Heart right ventricle (tissue), 16 donors: ENCODE measurements around the gene BUD31. TPM values are rescaled to one million over a fixed set of nuclear protein-coding genes. Genes with fewer than 3 reads are reported as not detected.

ENCODE experiments used
- ATAC-seq, 8 donors: fragments of 200-7000 bp; cut with Tn5 transposase; one replicate each; pipeline ENCODE4 v1.9.1; 2020; ENCODE audit warnings: mild to moderate bottlenecking in 8 of 8, moderate library complexity in 8 of 8, moderate number of reproducible peaks in 1 of 8
- DNase-seq, 2 donors: peaks; one replicate each; pipeline ENCODE4 v3.0.0-alpha.2; 2020
- H3K27ac ChIP-seq, 10 donors: fragments of 200-600 bp; sonication (generic) in 2 of 10; one replicate each; pipeline versions ENCODE4 v1.5.0 to v1.8.0; 2020 to 2022; ENCODE audit warnings: mild to moderate bottlenecking in 3 of 10
- H3K27me3 ChIP-seq, 7 donors: fragments of 200-600 bp; one replicate each; pipeline ENCODE4 v1.8.0; 2021 to 2022; ENCODE audit warnings: mild to moderate bottlenecking in 2 of 7
- H3K36me3 ChIP-seq, 9 donors: fragments of 200-600 bp; sonication (generic) in 1 of 9; one replicate each; pipeline versions ENCODE4 v1.5.0 to v1.8.0; 2020 to 2022; ENCODE audit warnings: mild to moderate bottlenecking in 2 of 9
- H3K4me1 ChIP-seq, 9 donors: fragments of 200-600 bp; sonication (generic) in 1 of 9; one replicate each; pipeline versions ENCODE4 v1.5.0 to v1.8.0; 2020 to 2022; ENCODE audit warnings: mild to moderate bottlenecking in 4 of 9
- H3K4me3 ChIP-seq, 10 donors: fragments of 200-600 bp; sonication (generic) in 2 of 10; one replicate each; pipeline versions ENCODE4 v1.5.0 to v1.8.0; 2020 to 2022; ENCODE audit warnings: mild to moderate bottlenecking in 7 of 10, moderate library complexity in 2 of 10
- H3K9me3 ChIP-seq, 11 donors: fragments of 200-600 bp in 10 of 11; sonication (generic) in 2 of 11; one replicate each; pipeline versions ENCODE4 v1.5.0 to v1.8.0; 2013 to 2022; ENCODE audit warnings: mild to moderate bottlenecking in 2 of 11, control low read depth in 1 of 11, moderate library complexity in 1 of 11
- WGBS, 2 donors: extraction: QIAGEN DNeasy Blood & Tissue Kit; methylation state at CpG; one replicate each; pipeline ENCODE4 v1.1.7; 2013; ENCODE audit warnings: inconsistent platforms in 1 of 2; 5-methylcytosine and 5-hydroxymethylcytosine counted together
- intact Hi-C, 10 donors: fragments of 100-400 bp; cut with DNase I; formaldehyde crosslinking; loops; one replicate each; pipeline versions ENCODE4 v1.11.1 to v1.14.2; 2022
- polyA plus RNA-seq, 2 donors: library from polyadenylated mRNA; stranded (reverse); fragments of 200-250 nt; gene quantifications; one replicate each; pipeline ENCODE4 v1.2.3, GENCODE V29; 2013
- total RNA-seq, 10 donors: library from RNA; stranded (reverse); fragmentation: NEBNext Ultra II Directional in 3 of 10; extraction: Animal tissue kit (Norgen Biotek cat#: 25700) in 3 of 10; gene quantifications; one replicate each; pipeline versions ENCODE4 v1.2.1 to v1.2.4, GENCODE V29; 2021 to 2023
- TF ChIP-seq, protein P1 (sequence below), 9 donors: fragments of 200-600 bp; sonication (generic) in 2 of 9; IDR thresholded peaks; one replicate each; pipeline versions ENCODE4 v1.5.0 to v1.8.0; 2021 to 2022; ENCODE audit warnings: antibody characterized with exemption in 9 of 9, mild to moderate bottlenecking in 5 of 9, moderate library complexity in 1 of 9
- donor health status: Arrhythmogenic right ventricular cardiomyopathy.
- donor health status: ischemic (EF 13 %, LVEDD 7.1; RV severe dilation, severe dysfunction).
- donor health status: healthy with polysubstance abuse.
- donor health status: DM: no; HTN: yes; CAD: no.
- donor health status: DM: no; HTN: no; CAD: no.
- donor health status: ischemic (EF 25% LVEDD 6.9; RV normal size, moderate dysfunction).
- donor health status: ischemic (EF 25% LVEDD 5.7; RV mildly dilated, moderate dysfunction).
- donor health status: healthy.
- donor health status: DM: yes; HTN: yes; CAD: no.
- donor health status: Ischemic cardiomyopathy.
- donor health status: ischemic (EF 35%, LVEDD 5.7; RV mildly dilated, moderate dysfunction).
- donor health status: nonischemic (EF 11% LVEDD 7.7; RV severe dilation, severe dysfunction).
- donor health status: DM: yes; HTN: yes; CAD: no.
- donor health status: PGD.
- donor health status: ischemic (EF 29% LVEDD 5.4; RV normal size, mild dysfunction).
- donor health status: nonischemic (EF 23%, LVEDD 6.1; RV moderate dilation, normal function).

BUD31 gene
- total and polyA plus RNA-seq, 12 donors, result 28.3 to 116 (median 43.4) TPM

DNA sequence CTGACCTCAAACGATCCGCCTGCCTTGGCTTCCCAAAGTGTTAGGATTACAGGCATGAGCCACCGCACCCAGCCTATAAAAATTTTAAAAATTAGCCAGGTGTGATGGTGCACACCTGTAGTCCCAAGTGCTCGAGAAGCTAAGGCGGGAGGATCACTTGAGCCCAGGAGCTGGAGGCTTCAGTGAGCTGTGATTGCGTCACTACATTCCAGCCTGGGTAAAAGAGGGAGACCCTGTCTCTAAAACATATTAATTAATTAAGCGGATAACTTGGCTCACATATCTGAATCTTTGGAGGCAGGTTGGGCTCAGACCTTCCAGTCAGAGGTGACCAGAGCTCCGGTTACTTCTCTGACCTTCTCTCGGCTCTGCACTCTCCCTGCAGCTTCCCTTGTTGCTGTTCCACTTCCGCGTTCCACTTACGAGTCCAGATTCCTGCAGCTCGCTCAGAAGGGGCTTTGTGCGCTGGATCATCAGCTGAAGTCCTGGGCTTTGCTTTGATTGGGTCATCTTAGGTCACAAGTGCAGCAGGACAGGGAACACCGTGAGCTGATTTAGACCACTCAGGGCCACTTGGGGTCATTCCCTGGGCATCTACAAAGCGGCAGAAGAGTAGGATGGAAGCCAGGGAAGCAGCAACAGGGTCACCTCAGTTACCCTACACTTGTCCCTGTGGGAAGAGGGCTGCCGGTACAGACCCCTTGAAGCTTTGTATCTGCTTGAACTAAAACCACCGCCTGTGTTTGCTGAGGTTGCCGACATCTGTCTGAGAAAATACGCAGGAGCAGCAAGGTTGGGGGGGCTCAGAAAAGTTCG, 36.3 kb upstream of the BUD31 start:
- peak in 3 of 8 donors; percentile 7 to 36 (median 24) for ATAC-seq
- no peaks in the 10 kb centered on the region for H3K27me3 ChIP-seq
- H3K4me3 ChIP-seq, result peak overlapping the region in 1 of 10 donors; percentile 0
- intact Hi-C loops, result loop anchor here in 2 of 10 donors (5.0 to 10.0 kb wide), 3 partner anchors 35 to 132 kb away; partner anchors contain the start of genes BUD31 (in 1 of the 2), PDAP1 (in 1 of the 2), ZKSCAN5 (in 1 of the 2) and ZNF394 (in 1 of the 2)
- WGBS, 2 donors, result 40 to 53% methylated on average over 21 of the region's 21 CpGs
- TF ChIP-seq, protein P1, sequence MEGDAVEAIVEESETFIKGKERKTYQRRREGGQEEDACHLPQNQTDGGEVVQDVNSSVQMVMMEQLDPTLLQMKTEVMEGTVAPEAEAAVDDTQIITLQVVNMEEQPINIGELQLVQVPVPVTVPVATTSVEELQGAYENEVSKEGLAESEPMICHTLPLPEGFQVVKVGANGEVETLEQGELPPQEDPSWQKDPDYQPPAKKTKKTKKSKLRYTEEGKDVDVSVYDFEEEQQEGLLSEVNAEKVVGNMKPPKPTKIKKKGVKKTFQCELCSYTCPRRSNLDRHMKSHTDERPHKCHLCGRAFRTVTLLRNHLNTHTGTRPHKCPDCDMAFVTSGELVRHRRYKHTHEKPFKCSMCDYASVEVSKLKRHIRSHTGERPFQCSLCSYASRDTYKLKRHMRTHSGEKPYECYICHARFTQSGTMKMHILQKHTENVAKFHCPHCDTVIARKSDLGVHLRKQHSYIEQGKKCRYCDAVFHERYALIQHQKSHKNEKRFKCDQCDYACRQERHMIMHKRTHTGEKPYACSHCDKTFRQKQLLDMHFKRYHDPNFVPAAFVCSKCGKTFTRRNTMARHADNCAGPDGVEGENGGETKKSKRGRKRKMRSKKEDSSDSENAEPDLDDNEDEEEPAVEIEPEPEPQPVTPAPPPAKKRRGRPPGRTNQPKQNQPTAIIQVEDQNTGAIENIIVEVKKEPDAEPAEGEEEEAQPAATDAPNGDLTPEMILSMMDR (IDR thresholded peaks at IDR 0.05), result no peak
- H3K27ac ChIP-seq, result peak overlapping the region in 8 of 10 donors; percentile 16 to 62 (median 45)
- H3K36me3 ChIP-seq, result peaks cover 0 to 34% (median 8%) of the 10 kb centered on the region in 9 donors
- no peak for DNase-seq
- H3K9me3 ChIP-seq, result no peaks in the 10 kb centered on the region
- H3K4me1 ChIP-seq, result peaks cover 0 to 38% (median 21%) of the 10 kb centered on the region in 9 donors

DNA sequence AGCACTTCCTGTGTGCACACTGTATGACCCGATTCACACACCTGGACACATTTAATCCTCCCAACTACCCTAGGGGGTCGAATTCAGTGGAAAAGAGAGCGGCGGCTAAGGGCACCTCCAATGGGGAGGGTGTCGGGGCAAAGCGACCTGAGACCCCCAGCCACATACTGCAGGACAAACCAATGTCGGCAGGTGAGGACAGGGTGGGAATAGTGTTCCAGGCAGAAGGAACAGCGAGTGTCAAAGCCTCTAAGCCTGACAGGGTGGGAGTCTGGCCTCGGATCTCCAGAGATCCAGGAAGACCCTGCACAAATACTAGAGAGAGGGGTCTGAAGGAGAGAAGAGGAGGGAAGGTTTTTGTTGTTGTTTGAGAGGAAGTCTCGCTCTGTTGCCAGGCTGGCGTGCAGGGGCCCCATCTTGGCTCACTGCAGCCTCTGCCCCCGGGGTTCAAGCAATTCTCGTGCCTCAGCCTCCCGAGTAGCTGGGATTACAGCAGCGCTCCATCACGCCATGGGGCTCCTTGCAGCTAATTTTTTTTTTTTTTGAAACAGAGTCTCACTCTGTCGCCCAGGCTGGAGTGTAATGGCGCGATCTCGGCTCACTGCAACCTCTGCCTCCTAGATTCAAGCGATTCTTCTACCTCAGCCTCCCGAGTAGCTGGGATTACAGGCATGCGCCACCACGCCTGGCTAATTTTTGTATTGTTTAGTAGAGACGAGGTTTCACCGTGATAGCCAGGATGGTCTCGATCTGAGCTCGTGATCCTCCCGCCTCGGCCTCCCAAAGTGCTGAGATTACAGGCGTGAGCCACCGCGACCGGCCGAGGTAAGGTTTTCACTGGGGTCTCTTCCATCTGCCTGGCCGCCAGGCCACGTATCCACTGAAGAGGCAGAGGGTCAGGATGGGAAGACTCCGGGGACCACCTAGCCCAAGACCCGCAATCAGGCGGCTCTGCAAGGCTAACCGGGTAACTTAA, 35.4 kb upstream of the BUD31 start:
- intact Hi-C loops, result loop anchor here in 4 of 10 donors (1.0 to 10.0 kb wide), 5 partner anchors 34 to 131 kb away; partner anchors contain the start of genes BUD31 (in 3 of the 4), PDAP1 (in 3 of the 4), ZKSCAN5 (in 1 of the 4) and ZNF394 (in 1 of the 4)
- peak in 1 of 2 donors; percentile 24 for DNase-seq
- no peak for ATAC-seq

DNA sequence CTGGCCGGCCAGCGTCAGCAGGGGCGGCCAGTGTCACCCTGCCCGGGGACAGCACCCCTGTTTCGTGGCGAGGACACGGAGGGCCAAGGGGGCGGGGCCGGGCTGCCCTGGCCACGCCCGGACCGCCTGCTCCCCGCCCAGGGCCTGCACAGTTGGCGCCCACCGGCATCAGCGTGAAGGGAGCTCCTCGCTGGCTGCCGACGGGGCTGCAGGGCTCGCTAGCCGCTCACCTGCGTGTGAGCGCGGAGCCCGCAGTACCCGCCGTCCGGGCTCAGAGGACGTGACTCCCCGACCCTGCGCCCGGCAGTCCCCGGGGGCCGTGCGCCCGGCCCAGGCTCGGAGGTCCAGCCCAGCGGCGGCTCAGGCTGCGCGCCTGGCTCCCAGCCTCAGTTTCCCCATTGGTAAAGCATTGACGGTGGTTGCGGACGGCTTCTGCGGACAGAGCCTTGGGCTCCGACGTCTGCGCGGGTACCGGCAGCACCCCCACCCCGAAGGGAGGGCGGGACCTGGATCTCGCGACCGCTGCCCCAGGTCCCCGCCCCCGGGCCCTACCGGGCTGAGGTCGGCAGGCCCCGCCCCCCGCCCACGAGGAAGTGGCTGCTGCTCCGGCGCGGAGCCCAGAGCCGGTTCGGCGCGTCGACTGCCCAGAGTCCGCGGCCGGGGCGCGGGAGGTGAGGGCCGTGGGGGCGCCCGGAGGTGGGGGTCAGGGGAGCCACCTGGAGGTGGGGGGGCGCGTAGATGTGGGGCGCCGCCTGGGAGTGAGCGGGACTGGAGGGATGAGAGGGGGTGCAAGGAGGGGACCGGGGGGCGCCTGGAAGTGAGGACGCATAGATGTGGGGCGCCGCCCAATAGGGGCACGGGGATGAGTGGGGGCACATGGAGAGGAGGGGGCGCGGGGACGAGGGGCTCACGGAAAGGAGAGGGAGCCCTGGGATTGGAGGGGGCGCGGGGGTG, 34.4 kb upstream of the BUD31 start, which contains the start of gene ARPC1B:
Gene ARPC1B (plus strand): TSS at position 620 of the 954 bp plus-strand sequence. CDS start 10,985 bp downstream, outside the sequence.
- H3K9me3 ChIP-seq, result no peaks in the 10 kb centered on the region
- H3K36me3 ChIP-seq, result peaks cover 0 to 33% (median 0%) of the 10 kb centered on the region in 9 donors
- H3K27ac ChIP-seq, result peak within 1 kb of the TSS; percentile 91 to 98 (median 97)
- H3K4me3 ChIP-seq, result peak within 1 kb of the TSS; percentile 75 to 97 (median 90)
- TF ChIP-seq, protein P1 (IDR thresholded peaks at IDR 0.05), result no peak
- intact Hi-C loops, result loop anchor here in 4 of 10 donors (1.0 to 10.0 kb wide), 5 partner anchors 33 to 130 kb away; partner anchors contain the start of genes BUD31 (in 3 of the 4), PDAP1 (in 3 of the 4), ZKSCAN5 (in 1 of the 4) and ZNF394 (in 1 of the 4)
- peaks cover 0 to 57% (median 34%) of the 10 kb centered on the region in 9 donors for H3K4me1 ChIP-seq
- WGBS, 2 donors, result 3 to 4% methylated on average over 74 to 95 of the region's 95 CpGs
- H3K27me3 ChIP-seq, result no peaks in the 10 kb centered on the region
- ATAC-seq (peak; percentile 59 to 86 (median 78)), DNase-seq (peak; percentile 83 to 84)

More for the DNA sequence above, 35.4 kb upstream of the BUD31 start:
- WGBS, 2 donors, result 89 to 90% methylated on average over 41 of the region's 41 CpGs
- Histone ChIP-seq H3K4me1 (peaks cover 0 to 47% (median 24%) of the 10 kb centered on the region in 9 donors), H3K36me3 (peaks cover 0 to 35% (median 8%) of the 10 kb centered on the region in 9 donors), H3K27me3 (no peaks in the 10 kb centered on the region), H3K4me3 (peak overlapping the region; percentile 75 to 97 (median 90)), H3K27ac (peak overlapping the region in 9 of 10 donors; percentile 91 to 98 (median 97)), H3K9me3 (no peaks in the 10 kb centered on the region)
- TF ChIP-seq, protein P1 (IDR thresholded peaks at IDR 0.05), result no peak
